ENCODE measurements around the gene LGALS9B.
"Not testable (repeated sequence)": the region's sequence is repeated elsewhere in the genome, so short reads cannot be mapped to it uniquely, and the experiment has no call there.

Gene LGALS9B

GRCh38 chr17:20466553-20466952 is 786 bp downstream of the LGALS9B start:
- DNase-seq: not testable (repeated sequence)

GRCh38 chr17:20465535-20465934 is 1.8 kb downstream of the LGALS9B start:
- DNase-seq: not testable (repeated sequence)

- DNase-seq: not testable (repeated sequence)
Measured at GRCh38 chr17:20464854-20465414, 2.4 kb downstream of the LGALS9B start.

GRCh38 chr17:20462158-20462557 is 5.2 kb downstream of the LGALS9B start:
- DNase-seq: not testable (repeated sequence)

GRCh38 chr17:20457848-20458381 is 9.4 kb downstream of the LGALS9B start:
- not testable (repeated sequence) for DNase-seq

- not testable (repeated sequence) for DNase-seq
Measured at GRCh38 chr17:20455106-20455505, 12.2 kb downstream of the LGALS9B start.

GRCh38 chr17:20453820-20454434 is 13.4 kb downstream of the LGALS9B start:
- not testable (repeated sequence) for DNase-seq

GRCh38 chr17:20450852-20451251 is 16.5 kb downstream of the LGALS9B start:
- DNase-seq: peak; percentile 15

GRCh38 chr17:20447534-20448321 is 19.6 kb downstream of the LGALS9B start:
- DNase-seq: not testable (repeated sequence)

GRCh38 chr17:20446895-20447294 is 20.4 kb downstream of the LGALS9B start:
- not testable (repeated sequence) for DNase-seq

GRCh38 chr17:20444581-20445236 is 22.6 kb downstream of the LGALS9B start:
- DNase-seq: not testable (repeated sequence)

GRCh38 chr17:20444173-20444572 is 23.2 kb downstream of the LGALS9B start:
- not testable (repeated sequence) for DNase-seq

GRCh38 chr17:20443632-20444031 is 23.7 kb downstream of the LGALS9B start:
- not testable (repeated sequence) for DNase-seq

GRCh38 chr17:20440665-20441064 is 26.7 kb downstream of the LGALS9B start:
- DNase-seq: not testable (repeated sequence)

- DNase-seq: not testable (repeated sequence)
Measured at GRCh38 chr17:20435166-20435565, 32.2 kb downstream of the LGALS9B start.

GRCh38 chr17:20433382-20433781 is 34.0 kb downstream of the LGALS9B start:
- DNase-seq: not testable (repeated sequence)

GRCh38 chr17:20427264-20427663 is 40.1 kb downstream of the LGALS9B start:
- not testable (repeated sequence) for DNase-seq

GRCh38 chr17:20422826-20423225 is 44.5 kb downstream of the LGALS9B start:
- DNase-seq: not testable (repeated sequence)

GRCh38 chr17:20418838-20419237 is 48.5 kb downstream of the LGALS9B start:
- not testable (repeated sequence) for DNase-seq

GRCh38 chr17:20417492-20418080 is 49.8 kb downstream of the LGALS9B start:
- not testable (repeated sequence) for DNase-seq

GRCh38 chr17:20416381-20416911 is 50.9 kb downstream of the LGALS9B start:
- DNase-seq: not testable (repeated sequence)

- not testable (repeated sequence) for DNase-seq
Measured at GRCh38 chr17:20415479-20415878, 51.9 kb downstream of the LGALS9B start.

All from suppressor macrophage treated with lipopolysaccharide for 4 hours (primary cell).